PC-9 (cell line): ENCODE results near the gene SRPK2. TPM values are rescaled to one million over a fixed set of nuclear protein-coding genes. Genes with fewer than 3 reads are reported as not detected.

Source experiments
- BruUV-seq: library from RNA; stranded (reverse); fragments of 400-500 nt; replicated peaks from 2 replicates; lab custom pipeline; 2021; lab: Mats Ljungman, UMichigan
- CTCF ChIA-PET: fragments of 300-600 bp; sonication (Branson Sonifier 250); formaldehyde crosslinking; loops from one replicate; lab custom pipeline; 2022; ENCODE audit warnings: antibody characterized with exemption; lab: Charles Lee
- POLR2A ChIA-PET: fragments of 300-600 bp; sonication (Branson Sonifier 250); formaldehyde crosslinking; loops from one replicate; lab custom pipeline; 2022; ENCODE audit warnings: antibody characterized with exemption; ENCODE audit not compliant: unreplicated experiment; lab: Charles Lee
- DNase-seq, 2 experiments: peaks; one replicate each; pipeline versions ENCODE4 v3.0.0 to v3.0.0-alpha.2; 2015 to 2022; ENCODE audit warnings: mixed read lengths in 1 of 2
- H2AFZ ChIP-seq: fragments of 200-600 bp; sonication (generic); 2 replicates; pipeline ENCODE4 v1.8.1; 2017; ENCODE audit warnings: antibody characterized with exemption
- H3F3A ChIP-seq: fragments of 200-600 bp; sonication (generic); 2 replicates; pipeline ENCODE4 v1.8.1; 2017; ENCODE audit warnings: antibody characterized with exemption, mild to moderate bottlenecking, low read depth; ENCODE audit not compliant: insufficient read depth
- H3K27ac ChIP-seq: fragments of 200-600 bp; sonication (generic); 2 replicates; pipeline ENCODE4 v1.6.1; 2016; ENCODE audit warnings: mixed run types
- H3K27me3 ChIP-seq: fragments of 200-600 bp; sonication (generic); 2 replicates; pipeline ENCODE4 v1.6.1; 2016; ENCODE audit warnings: low read depth, mixed run types; ENCODE audit not compliant: insufficient read depth
- H3K36me3 ChIP-seq: fragments of 200-600 bp; sonication (generic); 2 replicates; pipeline ENCODE4 v1.6.1; 2016; ENCODE audit warnings: low read depth, mixed run types
- H3K4me1 ChIP-seq: fragments of 200-600 bp; sonication (generic); replicated peaks from 2 replicates; pipeline ENCODE4 v1.6.1; 2016; ENCODE audit warnings: mixed run types; ENCODE audit not compliant: insufficient read depth
- H3K4me2 ChIP-seq: fragments of 200-600 bp; sonication (generic); 2 replicates; pipeline ENCODE4 v1.6.1; 2017; ENCODE audit warnings: mixed run types
- H3K4me3 ChIP-seq: fragments of 200-600 bp; sonication (generic); 2 replicates; pipeline ENCODE4 v1.6.1; 2016; ENCODE audit warnings: mixed run types
- H3K79me2 ChIP-seq: fragments of 200-600 bp; sonication (generic); 2 replicates; pipeline ENCODE4 v1.6.1; 2017; ENCODE audit warnings: low read depth, mixed run types
- H3K9me2 ChIP-seq: fragments of 200-600 bp; sonication (generic); 2 replicates; pipeline ENCODE4 v1.8.1; 2017; ENCODE audit warnings: mild to moderate bottlenecking; ENCODE audit not compliant: insufficient read depth
- H3K9me3 ChIP-seq: fragments of 200-600 bp; sonication (generic); 2 replicates; pipeline ENCODE4 v1.8.1; 2016; ENCODE audit warnings: low read depth; ENCODE audit not compliant: insufficient read depth
- H4K20me1 ChIP-seq: fragments of 200-600 bp; sonication (generic); 2 replicates; pipeline ENCODE4 v1.8.1; 2017; ENCODE audit not compliant: insufficient read depth
- CTCF ChIP-seq: fragments of 200-600 bp; sonication (generic); conservative IDR thresholded peaks from 2 replicates; pipeline ENCODE4 v1.6.1; 2017; ENCODE audit warnings: mixed run types, antibody characterized with exemption, mild to moderate bottlenecking, moderate library complexity
- EZH2 ChIP-seq: fragments of 200-600 bp; sonication (generic); IDR thresholded peaks from 2 replicates; pipeline ENCODE4 v1.8.0; 2017; ENCODE audit warnings: antibody characterized with exemption, low read depth
- intact Hi-C: fragments of 100-400 bp; cut with micrococcal nuclease; formaldehyde crosslinking; loops from one replicate; pipeline ENCODE4 v1.10.0; 2022; ENCODE audit not compliant: unreplicated experiment
- total RNA-seq: library from RNA; stranded (reverse); gene quantifications from 2 replicates; pipeline ENCODE4 v1.2.3, GENCODE V29; 2021

The SRPK2 gene
- total RNA-seq, 1 experiment from 2014 or later, result 60.6 TPM

DNA sequence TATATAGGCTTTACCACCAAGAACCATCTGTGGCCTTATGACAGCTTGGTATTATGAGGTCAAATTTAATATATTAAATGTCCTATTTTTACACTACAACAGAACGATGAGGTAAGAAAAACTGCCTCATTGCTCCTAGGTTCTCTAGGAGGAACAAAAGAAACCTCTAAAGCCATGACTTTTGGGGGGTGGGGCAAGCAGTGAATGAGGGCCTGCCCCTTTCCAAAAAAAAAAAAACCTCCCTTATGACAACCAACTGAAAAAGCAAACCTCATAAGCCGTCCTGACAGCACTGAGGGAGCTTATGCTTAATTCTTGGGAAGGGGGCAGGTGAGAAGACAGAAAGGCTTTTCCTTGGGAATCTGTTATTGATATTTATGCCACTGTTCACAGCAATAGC lies 258.1 kb downstream of the SRPK2 start:
- Histone ChIP-seq H3K36me3 (no peaks in the 10 kb centered on the region), H3K79me2 (no peaks in the 10 kb centered on the region), H3K9me3 (no peaks in the 10 kb centered on the region), H3K4me1 (0 out of 2 replicates have a peak, but pooled peaks cover under 1% of the 10 kb centered on the region), H3K4me2 (no peak overlapping the region), H3K4me3 (no peak overlapping the region), H3F3A (no peaks in the 10 kb centered on the region), H4K20me1 (no peaks in the 10 kb centered on the region), H2AFZ (no peak overlapping the region), H3K27ac (no peak overlapping the region), H3K9me2 (no peaks in the 10 kb centered on the region), H3K27me3 (no peaks in the 10 kb centered on the region)
- BruUV-seq, result no TSS peak
- POLR2A ChIA-PET, result interaction anchor here (0.6 kb wide), 1 partner anchor 146 kb away, joined by 5 read pairs; no protein-coding TSS in a partner anchor
- intact Hi-C loops, result loop anchor here (10.0 kb wide), 1 partner anchor 184 kb away; no protein-coding TSS in a partner anchor
- DNase-seq, result no peak
- CTCF ChIA-PET, result no interaction called here
- TF ChIP-seq CTCF, result no peak

DNA sequence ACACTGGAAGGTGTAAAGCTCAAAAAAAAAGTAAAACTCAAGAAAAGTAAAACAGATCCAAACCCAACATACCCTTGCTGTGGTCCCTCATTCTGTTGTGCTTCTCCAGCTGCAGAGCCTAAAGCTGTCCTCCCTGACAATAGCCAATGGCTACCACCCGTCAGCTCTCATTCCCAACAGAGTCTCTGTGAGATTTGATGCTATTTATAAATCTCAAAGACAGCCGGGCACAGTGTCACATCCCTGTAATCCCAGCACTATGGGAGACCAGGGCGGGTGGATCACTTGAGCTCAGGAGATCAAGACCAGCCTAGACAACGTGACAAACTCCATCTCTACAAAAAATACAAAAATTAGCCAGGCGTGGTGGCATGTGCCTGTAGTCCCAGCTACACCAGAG lies 258.7 kb downstream of the SRPK2 start:
- DNase-seq, result no peak
- Histone ChIP-seq H3K79me2 (no peaks in the 10 kb centered on the region), H3K4me1 (no peaks in the 10 kb centered on the region), H3K4me3 (no peak overlapping the region), H3K27me3 (no peaks in the 10 kb centered on the region), H3K36me3 (no peaks in the 10 kb centered on the region), H3K9me3 (no peaks in the 10 kb centered on the region), H3K27ac (no peak overlapping the region), H3K9me2 (no peaks in the 10 kb centered on the region), H3K4me2 (no peak overlapping the region), H4K20me1 (no peaks in the 10 kb centered on the region), H2AFZ (no peak overlapping the region), H3F3A (no peaks in the 10 kb centered on the region)
- CTCF ChIA-PET, result no interaction called here
- POLR2A ChIA-PET, result no interaction called here
- BruUV-seq, result no TSS peak
- no peak for TF ChIP-seq EZH2
- TF ChIP-seq CTCF, result no peak
- intact Hi-C loops, result loop anchor here (10.0 kb wide), 1 partner anchor 185 kb away; no protein-coding TSS in a partner anchor

GRCh38 chr7:105127179-105127578 lies 261.5 kb downstream of the SRPK2 start:
- Histone ChIP-seq H2AFZ (no peak overlapping the region), H3K4me3 (no peak overlapping the region), H3K79me2 (no peaks in the 10 kb centered on the region), H3K9me2 (no peaks in the 10 kb centered on the region), H3K27me3 (no peaks in the 10 kb centered on the region), H3K36me3 (no peaks in the 10 kb centered on the region), H3K27ac (no peak overlapping the region), H3K4me1 (no peaks in the 10 kb centered on the region), H3F3A (no peaks in the 10 kb centered on the region), H3K4me2 (no peak overlapping the region), H3K9me3 (no peaks in the 10 kb centered on the region), H4K20me1 (no peaks in the 10 kb centered on the region)
- TF ChIP-seq EZH2 (no peak), CTCF (no peak)
- intact Hi-C loops, result no loop called here
- POLR2A ChIA-PET, result interaction anchor here (0.5 kb wide), 2 partner anchors 16 to 210 kb away, joined by 6 to 9 read pairs; no protein-coding TSS in a partner anchor
- CTCF ChIA-PET, result no interaction called here
- DNase-seq, result no peak
- BruUV-seq, result no TSS peak
